HG03280 (cell line): ENCODE results near the gene PFKL.
"Not testable (repeated sequence)": the region's sequence is repeated elsewhere in the genome, so short reads cannot be mapped to it uniquely, and the experiment has no call there.

Experiments used
- ATAC-seq: cut with Tn5 transposase; IDR thresholded peaks from one replicate; pipeline ENCODE4 v1.9.1; 2021; ENCODE audit warnings: mild to moderate bottlenecking, moderate library complexity; ENCODE audit not compliant: unreplicated experiment

Gene PFKL

GRCh38 chr21:44293551-44294231, 6.2 kb upstream of the PFKL start:
- no peak for ATAC-seq

- ATAC-seq, result no peak
Observed at GRCh38 chr21:44294391-44295162, 5.3 kb upstream of the PFKL start.

DNA sequence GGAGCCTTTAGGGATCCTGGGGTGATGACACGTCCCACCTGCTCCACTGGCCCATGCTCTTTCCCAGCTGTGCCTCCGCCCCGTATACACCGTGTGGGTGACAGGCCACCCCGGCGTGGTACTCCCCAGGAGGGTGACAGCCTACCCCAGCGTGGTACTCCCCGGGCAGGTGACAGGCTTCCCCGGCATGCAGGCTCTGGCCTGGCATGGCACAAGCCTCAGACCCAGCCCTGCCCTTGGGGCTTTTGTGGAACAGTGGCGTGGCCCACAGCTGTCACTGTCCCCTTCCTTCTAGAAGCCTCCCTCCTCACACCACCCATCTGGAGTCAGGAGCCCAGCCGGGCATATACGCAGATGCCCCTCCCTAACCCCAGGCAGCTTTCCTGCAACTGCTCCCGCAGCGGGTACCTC, 4.7 kb upstream of the PFKL start:
- ATAC-seq, result no peak

DNA sequence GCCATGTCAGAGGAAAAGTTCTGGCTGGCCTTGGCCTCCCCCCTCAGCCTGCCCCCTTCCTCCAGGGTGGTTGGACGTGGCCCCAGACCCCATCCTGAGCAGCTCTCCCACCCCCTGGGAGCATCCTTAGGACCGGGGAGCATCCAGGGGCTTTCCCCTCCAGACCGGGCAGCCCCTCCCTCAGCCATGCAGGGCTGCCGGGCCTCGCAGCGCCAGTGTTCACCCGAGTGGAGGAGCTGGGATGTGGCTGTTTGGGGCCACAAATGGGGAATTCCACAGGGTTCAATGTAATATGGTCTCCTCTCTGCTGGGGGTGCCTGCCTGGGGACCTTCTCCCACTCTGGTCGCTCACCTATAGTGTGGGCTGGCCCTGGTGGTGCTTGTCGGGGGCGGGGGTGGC, 4.2 kb upstream of the PFKL start:
- no peak for ATAC-seq

GRCh38 chr21:44296103-44296519, 3.7 kb upstream of the PFKL start:
- no peak for ATAC-seq

DNA sequence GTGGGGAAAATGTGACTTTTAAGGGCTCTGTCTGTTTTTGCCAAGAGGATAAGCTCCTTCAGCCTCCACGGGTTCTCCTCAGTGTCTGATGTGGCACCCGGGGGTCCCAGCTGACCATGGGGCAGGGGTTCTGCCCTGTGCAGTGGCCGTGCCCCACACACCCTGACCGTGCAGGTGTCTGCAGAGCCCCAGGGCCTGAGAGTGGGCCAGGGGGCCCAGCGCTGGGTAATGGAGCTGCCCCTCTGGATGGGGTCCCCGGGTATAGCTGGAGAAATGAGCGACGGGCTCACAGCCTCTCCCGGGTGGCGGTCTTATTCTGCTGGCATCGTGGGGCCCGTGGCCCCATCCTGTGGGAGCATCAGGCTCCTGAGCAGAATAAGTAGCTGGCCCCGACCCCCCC, 2.9 kb upstream of the PFKL start:
- no peak for ATAC-seq

DNA sequence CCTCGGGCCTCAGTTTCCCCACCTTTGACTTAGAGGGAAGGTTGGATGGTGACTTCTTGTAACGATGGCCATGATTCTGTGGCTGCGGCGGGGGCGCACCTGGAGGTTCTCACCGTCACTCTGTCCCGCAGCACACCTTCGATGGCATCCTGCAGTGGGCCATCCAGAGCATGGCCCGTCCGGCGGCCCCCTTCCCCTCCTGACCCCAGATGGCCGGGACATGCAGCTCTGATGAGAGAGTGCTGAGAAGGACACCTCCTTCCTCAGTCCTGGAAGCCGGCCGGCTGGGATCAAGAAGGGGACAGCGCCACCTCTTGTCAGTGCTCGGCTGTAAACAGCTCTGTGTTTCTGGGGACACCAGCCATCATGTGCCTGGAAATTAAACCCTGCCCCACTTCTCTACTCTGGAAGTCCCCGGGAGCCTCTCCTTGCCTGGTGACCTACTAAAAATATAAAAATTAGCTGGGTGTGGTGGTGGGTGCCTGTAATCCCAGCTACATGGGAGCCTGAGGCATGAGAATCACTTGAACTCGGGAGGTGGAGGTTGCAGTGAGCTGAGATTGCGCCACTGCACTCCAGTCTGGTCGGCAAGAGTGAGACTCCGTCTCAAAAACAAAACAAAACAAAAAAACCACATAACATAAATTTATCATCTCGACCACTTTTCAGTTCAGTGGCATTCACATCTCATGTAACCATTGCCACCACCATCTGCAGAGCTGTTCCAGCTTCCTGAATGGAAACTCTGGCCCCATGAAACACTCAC, 2.1 kb upstream of the PFKL start:
- no peak for ATAC-seq

GRCh38 chr21:44298301-44298700, 1.6 kb upstream of the PFKL start:
- ATAC-seq, result no peak

DNA sequence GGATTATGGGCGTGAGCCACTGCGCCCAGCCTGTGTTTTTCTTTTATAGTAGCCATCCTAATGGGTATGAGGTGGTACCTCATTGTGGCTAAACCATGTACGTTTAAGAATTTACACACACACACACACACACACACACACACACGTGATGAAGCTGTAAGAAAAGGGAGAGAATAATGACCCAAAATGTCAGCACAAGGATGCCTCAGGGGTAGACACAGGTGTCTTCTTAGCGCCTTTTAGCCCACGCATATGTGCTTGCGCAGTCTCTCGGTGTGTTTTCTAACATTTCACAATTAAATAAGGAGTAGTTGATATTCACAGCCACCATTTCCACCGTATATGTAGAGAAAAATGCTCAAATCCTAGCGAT, 782 bp upstream of the PFKL start:
- ATAC-seq, result no peak

DNA sequence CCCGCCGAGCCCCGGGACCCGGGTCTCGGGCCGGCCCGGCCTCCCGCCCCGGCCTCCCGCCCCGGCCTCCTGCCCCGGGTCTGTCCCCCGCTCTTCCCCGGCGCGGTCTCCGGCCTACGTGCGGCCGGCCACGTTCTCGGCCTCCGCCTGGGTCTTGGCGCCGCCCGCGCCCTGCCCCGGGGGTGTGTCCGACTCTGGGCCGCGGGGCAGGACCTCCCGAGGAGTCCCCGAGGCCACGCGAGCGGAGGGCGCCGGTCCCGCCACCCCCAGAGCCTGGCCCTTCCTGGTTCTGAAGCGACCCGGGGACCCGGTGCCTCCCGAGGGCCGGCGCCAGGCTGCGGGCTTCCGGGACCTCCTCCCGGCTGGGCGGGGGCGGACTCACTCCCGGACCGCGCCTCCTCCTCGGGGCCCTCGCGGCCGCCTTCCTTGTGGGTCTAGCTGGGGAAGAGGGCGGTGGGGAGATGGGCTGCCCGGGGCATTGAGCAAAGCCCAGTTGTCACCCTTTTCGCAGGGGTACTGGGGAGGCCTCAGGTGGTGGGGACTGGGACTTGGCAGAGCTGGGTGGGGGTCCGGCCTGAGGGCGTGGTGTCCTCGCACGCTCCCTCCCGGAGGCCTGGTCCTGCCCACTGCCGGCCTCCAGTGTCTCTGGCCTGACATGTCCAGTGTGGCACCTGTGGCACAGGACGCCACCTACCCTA, 558 bp downstream of the PFKL start:
- ATAC-seq, result peak; percentile 32

GRCh38 chr21:44301141-44301540, 1.3 kb downstream of the PFKL start:
- no peak for ATAC-seq

GRCh38 chr21:44301961-44302406, 2.1 kb downstream of the PFKL start:
- ATAC-seq, result no peak

- ATAC-seq, result not testable (repeated sequence)
Observed at GRCh38 chr21:44302573-44303401, 2.9 kb downstream of the PFKL start.

DNA sequence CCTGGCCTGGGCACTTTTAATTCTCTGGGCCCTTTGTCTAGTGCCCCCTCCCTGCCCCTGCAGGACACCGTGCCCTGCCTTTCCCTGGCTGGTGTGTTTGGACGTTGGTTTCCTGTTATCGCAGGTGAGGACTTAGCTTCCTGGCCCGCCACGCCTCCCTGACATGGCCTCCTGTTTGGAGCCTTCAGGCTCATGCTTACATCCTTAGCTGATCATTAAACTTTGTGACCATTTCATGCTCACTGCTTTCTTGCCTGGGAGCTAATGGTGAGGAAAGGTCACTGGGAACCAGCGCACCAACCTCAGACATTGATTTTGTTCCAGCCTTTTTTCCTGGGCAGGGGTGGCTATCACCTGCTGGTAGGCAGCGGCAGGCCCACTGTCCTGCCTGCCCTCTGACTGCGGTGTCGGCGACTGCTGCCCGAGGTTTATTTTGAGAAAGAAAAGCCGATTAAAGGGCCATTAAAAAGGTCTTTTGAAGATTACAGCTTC, 3.7 kb downstream of the PFKL start:
- no peak for ATAC-seq

GRCh38 chr21:44304011-44304616, 4.3 kb downstream of the PFKL start:
- no peak for ATAC-seq

GRCh38 chr21:44304877-44305293, 5.0 kb downstream of the PFKL start:
- ATAC-seq, result no peak

DNA sequence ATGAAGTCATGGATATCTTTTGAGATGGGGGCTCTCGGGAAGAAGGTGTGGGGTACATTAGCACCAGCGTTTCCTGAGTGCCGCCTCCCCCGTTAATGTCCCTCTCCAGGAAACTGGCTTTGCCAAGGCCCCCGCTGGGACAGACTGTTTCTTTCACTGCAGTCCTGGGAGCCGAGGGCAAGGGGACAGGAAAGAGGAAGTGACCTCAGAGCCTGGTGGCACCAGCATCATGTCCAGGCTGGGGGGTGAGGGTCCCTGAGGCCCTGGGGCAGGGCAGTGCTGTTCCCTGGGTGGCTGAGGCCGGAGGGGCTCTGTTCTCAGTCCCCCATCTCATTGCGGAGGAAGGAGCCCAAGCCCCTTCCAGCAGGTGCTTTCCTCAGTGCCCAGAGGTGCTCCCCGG, 5.8 kb downstream of the PFKL start:
- ATAC-seq, result no peak

DNA sequence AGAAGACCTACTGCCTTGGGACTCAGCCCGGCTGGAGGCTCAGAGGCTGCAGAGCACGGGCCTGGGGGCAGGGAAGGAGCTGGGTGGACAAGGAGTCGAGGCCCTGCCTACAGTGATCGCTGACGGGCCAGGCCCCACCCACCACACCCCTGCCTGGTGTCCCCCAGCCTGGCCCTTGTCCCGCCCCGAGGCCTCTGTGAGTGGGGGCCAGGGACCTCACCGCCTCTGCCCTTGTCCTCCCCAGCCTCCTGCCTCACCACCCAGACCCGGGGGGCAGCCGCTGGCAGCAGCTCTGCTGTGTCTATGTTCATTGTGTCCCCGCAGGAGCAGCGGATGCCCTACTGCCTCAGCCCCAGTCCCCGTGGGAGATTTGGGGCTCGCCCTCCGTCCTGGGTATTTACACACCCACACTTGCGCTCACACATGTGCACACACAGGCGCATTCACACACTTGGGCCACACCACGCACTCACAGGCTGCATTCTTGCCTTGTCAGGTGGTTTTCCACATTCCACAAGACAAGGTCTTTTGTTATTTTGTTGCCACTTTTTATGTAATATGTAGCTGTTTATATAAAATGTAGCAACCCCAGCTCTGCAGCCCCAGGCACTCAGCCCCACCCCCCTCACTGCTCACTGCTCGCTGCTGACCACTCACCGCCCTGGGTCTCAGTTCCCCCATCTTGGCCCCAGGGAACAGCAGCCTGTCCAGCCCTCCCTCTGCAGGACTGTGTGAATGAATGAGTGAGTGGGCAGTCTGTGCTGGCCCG, 7.3 kb downstream of the PFKL start:
- ATAC-seq, result no peak
